GM12892 (cell line): ENCODE measurements around the gene FCRL6.

ENCODE experiments used
- DNase-seq: peaks from one replicate; pipeline ENCODE4 v3.0.0; 2011; ENCODE audit not compliant: insufficient read length
- FAIRE-seq: peaks from 2 replicates; lab custom pipeline; 2011; peaks lifted over from hg19 to GRCh38; lab: Jason Lieb, UNC
- POLR2A ChIP-seq: IDR thresholded peaks from 2 replicates; pipeline ENCODE4 v1.6.1; 2011; ENCODE audit warnings: low read depth, low read length, control low read depth
- POLR2AphosphoS5 ChIP-seq: IDR thresholded peaks from 2 replicates; pipeline ENCODE4 v1.6.1; 2011; ENCODE audit warnings: low read depth, low read length, control low read depth
- TAF1 ChIP-seq: IDR thresholded peaks from 2 replicates; pipeline ENCODE4 v1.6.1; 2011; ENCODE audit warnings: low read depth, mild to moderate bottlenecking, control low read depth, low read length, borderline replicate concordance

FCRL6 gene

DNA sequence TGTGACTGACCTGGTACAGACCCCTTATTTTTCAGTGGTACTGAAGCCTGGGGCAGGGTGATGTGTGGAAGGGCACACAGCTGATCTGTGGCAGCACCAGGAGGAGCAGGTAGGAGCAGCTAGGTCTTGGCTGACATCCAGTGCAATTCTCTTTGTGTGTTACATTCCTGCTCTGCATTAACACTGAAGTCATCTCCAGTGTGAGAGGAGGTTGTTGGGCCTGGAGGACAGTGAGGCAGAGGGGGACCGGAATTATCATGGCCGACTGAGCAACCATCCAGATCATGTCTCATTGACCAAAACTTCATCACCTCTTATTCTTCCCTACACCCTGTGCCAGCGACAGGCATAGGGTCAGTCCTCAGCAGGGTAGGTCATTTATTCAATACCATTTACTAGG, 26.0 kb downstream of the FCRL6 start:
- DNase-seq (no peak), FAIRE-seq (no peak)
- no peak for TF ChIP-seq POLR2AphosphoS5
- no peak for TF ChIP-seq TAF1
- no peak for TF ChIP-seq POLR2A

DNA sequence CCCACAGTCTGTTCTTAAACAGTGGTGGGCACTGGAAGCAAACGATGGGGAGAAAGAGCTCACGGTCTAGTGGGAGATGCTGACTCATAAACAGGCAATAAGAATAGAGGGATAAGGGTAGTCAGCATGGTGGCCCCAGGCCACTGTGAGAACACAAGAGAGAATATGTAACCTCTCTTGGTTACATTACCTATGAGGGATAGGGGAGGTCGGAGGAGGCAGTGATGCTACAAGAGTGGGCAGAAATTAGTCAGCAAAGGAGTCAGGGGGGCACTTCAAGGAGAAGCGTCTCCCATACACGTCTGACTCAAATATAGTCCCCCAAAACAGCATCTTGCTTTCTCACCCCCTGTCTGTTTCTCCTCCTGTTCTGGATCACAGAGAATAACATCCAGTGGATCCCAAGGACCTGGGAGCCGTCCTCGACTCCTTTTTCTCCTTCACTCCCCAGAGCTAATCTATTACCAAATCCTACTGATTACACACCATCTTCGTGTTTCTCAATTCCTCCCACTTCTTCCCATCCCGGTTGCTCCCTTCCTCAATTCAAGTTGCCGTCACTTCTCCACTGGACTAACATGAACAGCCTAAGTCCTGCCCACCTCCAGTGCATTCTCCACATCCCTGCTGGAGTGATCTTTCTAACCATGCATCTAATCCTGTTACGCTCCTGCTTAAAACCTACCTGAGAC, 26.6 kb downstream of the FCRL6 start:
- peak; percentile 40 for FAIRE-seq
- no peak for DNase-seq
- TF ChIP-seq POLR2A (no peak), POLR2AphosphoS5 (no peak), TAF1 (no peak)

DNA sequence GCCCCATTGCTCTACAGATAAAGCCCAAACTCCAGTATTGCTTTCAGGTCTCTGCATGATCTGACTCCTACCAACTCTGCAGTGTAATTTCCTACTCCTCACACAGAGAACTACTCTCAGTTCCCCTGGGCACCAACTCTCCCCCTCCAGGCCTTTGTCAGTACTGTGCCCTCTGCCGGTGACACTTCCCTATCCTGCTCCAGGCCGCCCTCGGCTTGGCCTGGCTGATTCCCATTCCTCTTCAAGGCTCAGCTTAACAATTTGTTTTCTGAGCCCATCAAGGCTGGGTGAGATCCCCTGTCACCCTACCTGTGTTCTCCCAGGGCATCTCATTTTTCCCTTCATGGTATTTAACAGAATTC, 27.1 kb downstream of the FCRL6 start:
- DNase-seq (peak; percentile 41), FAIRE-seq (no peak)
- no peak for TF ChIP-seq TAF1
- no peak for TF ChIP-seq POLR2AphosphoS5
- TF ChIP-seq POLR2A, result no peak

DNA sequence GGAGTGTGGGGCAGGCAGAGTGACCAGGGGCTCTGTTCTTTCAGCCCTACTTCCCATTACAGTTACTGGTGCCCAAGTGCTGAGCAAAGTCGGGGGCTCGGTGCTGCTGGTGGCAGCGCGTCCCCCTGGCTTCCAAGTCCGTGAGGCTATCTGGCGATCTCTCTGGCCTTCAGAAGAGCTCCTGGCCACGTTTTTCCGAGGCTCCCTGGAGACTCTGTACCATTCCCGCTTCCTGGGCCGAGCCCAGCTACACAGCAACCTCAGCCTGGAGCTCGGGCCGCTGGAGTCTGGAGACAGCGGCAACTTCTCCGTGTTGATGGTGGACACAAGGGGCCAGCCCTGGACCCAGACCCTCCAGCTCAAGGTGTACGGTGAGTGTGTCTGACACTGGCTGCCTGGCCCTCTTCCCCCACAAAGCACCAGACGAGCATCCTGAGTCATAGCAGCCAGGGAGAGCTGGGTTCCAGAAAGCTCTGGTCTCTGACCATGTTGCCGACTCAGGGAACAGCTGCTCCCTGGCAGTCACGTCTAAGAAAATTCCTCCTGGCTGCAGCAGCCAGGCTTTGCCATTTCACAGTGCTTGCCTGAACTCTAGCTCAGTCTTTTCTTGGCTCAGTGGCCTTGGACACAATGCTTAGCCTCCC, 27.8 kb downstream of the FCRL6 start:
- TF ChIP-seq TAF1, result no peak
- TF ChIP-seq POLR2A, result no peak
- no peak for TF ChIP-seq POLR2AphosphoS5
- no peak for FAIRE-seq
- no peak for DNase-seq

DNA sequence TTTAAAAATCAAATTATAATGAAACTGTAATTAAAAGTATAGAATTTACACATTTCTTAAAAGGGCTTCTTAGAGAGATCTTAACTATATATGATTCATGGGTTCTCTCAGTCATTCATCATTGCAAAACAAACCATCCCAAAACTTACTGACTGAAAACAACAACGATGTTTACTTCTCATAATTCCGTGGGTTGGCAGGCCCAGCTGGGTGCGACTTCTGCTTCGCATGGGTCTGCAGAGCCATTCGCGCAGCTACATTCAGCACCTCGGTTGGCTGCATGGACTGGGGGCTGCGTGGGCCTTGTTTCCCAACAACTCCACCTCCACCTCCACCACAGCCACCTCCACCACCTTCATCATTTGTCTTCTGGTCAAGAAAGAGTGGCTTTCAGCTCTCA, 28.6 kb downstream of the FCRL6 start:
- no peak for DNase-seq
- no peak for FAIRE-seq
- TF ChIP-seq TAF1, result no peak
- TF ChIP-seq POLR2A, result no peak
- TF ChIP-seq POLR2AphosphoS5, result no peak

DNA sequence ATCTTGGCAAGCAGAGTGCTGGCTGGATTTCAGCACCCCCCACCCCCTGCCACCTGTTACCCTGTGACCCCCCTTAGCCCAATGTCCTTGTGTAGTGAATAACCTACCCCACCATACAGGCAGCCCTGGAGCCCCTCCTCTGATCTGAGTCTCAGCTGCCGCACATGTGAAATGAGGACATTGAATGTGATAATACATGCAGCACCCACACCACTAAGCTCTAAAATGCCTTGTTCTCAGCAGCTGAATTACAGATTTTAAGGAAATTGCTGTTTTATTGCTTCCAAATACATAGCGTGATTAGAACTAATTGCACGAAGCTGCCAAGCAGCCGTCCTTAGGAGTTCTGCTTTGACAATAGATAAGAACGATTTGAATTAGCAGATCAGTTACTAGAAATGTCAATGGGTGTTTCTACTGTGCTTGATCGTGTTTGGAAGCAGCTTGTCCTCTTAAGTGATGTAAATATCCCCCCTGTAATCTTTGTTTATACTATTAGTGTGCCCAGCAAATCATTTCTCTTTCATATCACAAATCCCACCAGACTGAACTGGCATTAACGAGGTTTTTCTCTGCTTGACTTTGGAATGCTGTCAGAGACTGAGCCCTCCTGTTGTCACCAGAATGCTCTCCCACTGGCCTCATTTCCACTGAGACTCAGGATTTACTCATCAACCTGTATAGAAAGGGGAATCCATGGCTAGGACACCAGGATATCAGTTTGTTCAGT, 29.4 kb downstream of the FCRL6 start:
- no peak for DNase-seq
- FAIRE-seq, result no peak
- TF ChIP-seq POLR2AphosphoS5 (no peak), TAF1 (no peak), POLR2A (no peak)

DNA sequence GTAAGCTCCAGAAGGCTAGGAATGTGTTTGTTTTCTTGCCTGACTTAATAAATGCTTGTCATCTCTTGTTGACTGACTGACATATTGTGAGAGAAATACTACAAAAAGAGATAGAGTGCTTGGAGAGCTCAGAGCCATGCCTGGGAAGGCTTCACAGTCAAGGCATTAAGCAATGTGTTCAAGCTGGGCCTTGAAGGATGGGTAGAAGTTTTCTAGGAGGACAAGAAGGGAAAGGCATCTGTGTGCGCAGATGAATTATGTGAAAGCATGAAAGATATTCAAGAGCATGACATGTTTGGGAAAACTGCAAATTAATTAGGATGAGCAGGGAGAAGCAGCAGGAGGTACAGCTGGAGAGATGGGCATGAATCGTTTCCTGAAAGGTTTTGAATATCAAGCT, 30.1 kb downstream of the FCRL6 start:
- TF ChIP-seq POLR2A (no peak), POLR2AphosphoS5 (no peak), TAF1 (no peak)
- DNase-seq, result no peak
- no peak for FAIRE-seq

DNA sequence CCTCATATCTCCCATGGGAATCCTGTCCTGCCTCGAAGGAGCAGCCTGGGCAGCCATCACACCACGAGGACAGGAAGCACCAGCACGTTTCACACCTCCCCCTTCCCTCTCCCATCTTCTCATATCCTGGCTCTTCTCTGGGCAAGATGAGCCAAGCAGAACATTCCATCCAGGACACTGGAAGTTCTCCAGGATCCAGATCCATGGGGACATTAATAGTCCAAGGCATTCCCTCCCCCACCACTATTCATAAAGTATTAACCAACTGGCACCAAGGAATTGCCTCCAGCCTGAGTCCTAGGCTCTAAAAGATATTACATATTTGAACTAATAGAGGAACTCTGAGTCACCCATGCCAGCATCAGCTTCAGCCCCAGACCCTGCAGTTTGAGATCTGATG, 33.2 kb downstream of the FCRL6 start:
- no peak for FAIRE-seq
- no peak for DNase-seq
- no peak for TF ChIP-seq POLR2A

DNA sequence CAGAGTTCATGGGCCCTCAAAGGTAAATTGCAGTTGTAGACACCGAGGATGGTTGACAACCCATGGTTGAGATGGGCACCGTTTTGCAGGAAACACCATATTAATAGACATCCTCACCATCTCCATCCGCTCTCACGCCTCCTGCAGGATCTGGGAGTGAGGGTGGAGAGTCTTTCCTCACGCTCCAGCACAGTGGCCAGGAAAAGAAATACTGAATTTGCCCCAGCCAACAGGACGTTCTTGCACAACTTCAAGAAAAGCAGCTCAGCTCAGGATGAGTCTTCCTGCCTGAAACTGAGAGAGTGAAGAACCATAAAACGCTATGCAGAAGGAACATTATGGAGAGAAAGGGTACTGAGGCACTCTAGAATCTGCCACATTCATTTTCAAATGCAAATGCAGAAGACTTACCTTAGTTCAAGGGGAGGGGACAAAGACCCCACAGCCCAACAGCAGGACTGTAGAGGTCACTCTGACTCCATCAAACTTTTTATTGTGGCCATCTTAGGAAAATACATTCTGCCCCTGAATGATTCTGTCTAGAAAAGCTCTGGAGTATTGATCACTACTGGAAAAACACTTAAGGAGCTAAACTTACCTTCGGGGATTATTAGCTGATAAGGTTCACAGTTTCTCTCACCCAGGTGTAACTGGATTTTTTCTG, 33.8 kb downstream of the FCRL6 start:
- FAIRE-seq, result no peak
- DNase-seq, result no peak
- TF ChIP-seq TAF1, result no peak
- no peak for TF ChIP-seq POLR2AphosphoS5
- no peak for TF ChIP-seq POLR2A

DNA sequence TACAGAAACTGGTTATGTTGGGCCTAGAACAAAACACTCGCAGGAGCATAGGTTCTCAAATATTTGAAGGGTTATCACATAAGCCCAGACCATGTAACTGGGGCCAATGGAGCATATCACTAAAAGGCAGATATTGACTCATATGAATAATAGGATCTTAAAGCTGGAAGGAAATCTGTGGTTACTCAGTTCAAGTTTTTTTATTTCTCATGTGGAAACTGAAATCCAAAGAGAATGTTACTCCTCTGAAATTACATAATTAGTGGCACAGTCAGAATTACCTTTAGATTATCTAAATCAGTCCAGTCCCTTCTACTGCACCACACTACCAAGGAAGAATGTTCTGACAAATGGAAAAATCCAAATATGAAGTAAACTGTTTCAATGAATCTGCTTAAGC, 36.6 kb downstream of the FCRL6 start:
- no peak for FAIRE-seq
- TF ChIP-seq TAF1, result no peak
- no peak for DNase-seq

DNA sequence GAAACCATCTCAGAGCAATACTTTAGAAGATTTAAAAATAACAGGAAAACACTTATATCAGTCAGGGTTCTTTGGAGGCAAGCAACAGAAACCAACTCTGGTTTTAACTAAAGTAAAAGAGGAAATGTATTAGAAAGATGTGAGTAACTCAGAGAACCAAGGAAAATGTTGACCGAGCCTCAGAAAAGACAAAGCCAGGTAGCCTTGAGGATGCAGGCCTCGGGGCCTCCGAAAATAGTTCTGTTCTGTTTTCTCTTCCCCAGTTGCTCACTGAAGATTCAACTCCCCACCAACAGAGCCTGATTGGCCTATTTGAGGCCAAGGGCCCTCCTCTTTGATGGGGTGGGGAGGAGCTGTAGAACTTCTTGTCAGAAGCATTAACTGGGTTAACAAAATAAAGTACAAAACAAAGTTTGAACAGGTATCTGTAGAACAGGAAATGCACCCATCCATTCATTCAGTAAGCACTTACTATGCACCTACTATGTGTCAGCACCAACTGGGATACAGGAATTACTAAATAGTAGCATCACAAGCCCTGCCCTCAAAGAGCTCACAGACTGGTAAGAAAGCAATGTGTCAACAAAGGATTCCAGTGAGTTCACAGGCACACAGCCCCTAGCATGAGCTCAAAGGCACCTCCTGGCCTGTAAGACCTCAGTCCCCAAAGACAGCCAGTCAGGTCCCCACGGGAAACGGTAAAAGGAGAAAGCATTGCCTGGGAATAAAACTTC, 37.1 kb downstream of the FCRL6 start:
- peak; percentile 50 for DNase-seq
- TF ChIP-seq TAF1 (no peak), POLR2A (no peak), POLR2AphosphoS5 (no peak)
- FAIRE-seq, result peak; percentile 67
